Omental fat pad (tissue), 4 donors: ENCODE data around the gene ZNF655. TPM values are rescaled to one million over a fixed set of nuclear protein-coding genes. Genes with fewer than 3 reads are reported as not detected.
A peak's percentile ranks its signal among the peaks of the same experiment; 100 is the strongest.

Experiments
- ATAC-seq: fragments of 150-250 bp; one replicate; pipeline ENCODE4 v1.9.1; 2016; ENCODE audit warnings: mild to moderate bottlenecking, moderate library complexity; ENCODE audit not compliant: low FRiP score
- DNase-seq: peaks from one replicate; pipeline ENCODE4 v3.0.0-alpha.2; 2019; ENCODE audit warnings: low spot score
- total RNA-seq, 4 donors: library from RNA; depleted of rRNA; stranded (reverse); fragments of >200 nt; gene quantifications; one replicate each; pipeline ENCODE4 v1.1.0, GENCODE V29; 2016
- TF ChIP-seq, protein P1 (sequence below), 3 donors: fragments of 450-650 bp; IDR thresholded peaks; one replicate each; pipeline ENCODE4 v1.5.1; 2016 to 2017; ENCODE audit warnings: antibody characterized with exemption in 3 of 3, mild to moderate bottlenecking in 3 of 3, moderate library complexity in 2 of 3

The ZNF655 gene, protein sequence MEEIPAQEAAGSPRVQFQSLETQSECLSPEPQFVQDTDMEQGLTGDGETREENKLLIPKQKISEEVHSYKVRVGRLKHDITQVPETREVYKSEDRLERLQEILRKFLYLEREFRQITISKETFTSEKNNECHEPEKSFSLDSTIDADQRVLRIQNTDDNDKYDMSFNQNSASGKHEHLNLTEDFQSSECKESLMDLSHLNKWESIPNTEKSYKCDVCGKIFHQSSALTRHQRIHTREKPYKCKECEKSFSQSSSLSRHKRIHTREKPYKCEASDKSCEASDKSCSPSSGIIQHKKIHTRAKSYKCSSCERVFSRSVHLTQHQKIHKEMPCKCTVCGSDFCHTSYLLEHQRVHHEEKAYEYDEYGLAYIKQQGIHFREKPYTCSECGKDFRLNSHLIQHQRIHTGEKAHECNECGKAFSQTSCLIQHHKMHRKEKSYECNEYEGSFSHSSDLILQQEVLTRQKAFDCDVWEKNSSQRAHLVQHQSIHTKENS
- total RNA-seq = 100 to 1,000 TPM; 104 to 164 (median 109) TPM

DNA sequence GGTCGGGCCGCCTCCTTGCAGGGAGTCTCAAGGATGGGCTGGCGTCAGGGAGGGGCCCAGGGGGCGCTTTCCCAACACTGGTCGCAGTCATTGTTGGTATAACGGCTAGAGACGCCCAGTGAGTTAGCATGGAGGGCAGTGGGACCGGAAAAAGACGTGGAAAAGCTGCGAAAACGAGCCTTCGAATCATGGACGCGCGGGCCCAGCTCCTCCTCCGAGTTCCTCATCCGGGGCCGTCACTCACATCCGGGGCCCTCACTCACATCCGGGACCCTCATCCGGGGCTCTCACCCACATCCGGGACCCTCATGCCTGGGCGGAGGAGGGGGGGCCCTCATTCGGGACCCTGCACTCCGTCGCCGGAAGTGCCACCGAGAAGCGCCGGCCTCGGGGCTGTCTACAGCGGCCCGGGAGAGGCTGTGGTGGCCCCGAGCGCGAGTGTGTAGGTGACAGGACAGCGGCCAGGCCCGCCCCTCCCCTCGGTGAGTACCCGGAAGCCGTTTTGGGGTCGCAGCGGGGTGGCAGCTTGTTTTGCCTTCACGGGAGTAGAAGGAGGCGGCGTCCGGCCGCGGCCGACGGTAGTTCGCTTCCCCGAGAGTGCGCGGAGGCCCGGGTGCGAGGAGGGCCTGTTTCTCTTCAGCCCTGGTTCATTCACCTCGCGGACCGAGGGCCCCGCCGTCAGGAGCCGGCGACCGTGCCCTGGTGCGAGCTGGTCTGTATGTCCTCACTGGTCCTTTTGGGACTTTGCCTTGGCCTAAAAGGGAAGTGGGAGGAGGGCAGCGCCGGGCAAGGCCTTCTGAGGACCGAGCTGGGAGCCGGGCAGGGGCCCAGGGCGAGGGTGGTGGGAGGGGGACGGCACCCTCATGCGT is at the start of gene ZNF655:
Gene ZNF655, plus strand, starts transcription at position 337 of the 869 bp plus-strand sequence. CDS start 1,918 bp downstream, outside the sequence.
- TF ChIP-seq, protein P1, sequence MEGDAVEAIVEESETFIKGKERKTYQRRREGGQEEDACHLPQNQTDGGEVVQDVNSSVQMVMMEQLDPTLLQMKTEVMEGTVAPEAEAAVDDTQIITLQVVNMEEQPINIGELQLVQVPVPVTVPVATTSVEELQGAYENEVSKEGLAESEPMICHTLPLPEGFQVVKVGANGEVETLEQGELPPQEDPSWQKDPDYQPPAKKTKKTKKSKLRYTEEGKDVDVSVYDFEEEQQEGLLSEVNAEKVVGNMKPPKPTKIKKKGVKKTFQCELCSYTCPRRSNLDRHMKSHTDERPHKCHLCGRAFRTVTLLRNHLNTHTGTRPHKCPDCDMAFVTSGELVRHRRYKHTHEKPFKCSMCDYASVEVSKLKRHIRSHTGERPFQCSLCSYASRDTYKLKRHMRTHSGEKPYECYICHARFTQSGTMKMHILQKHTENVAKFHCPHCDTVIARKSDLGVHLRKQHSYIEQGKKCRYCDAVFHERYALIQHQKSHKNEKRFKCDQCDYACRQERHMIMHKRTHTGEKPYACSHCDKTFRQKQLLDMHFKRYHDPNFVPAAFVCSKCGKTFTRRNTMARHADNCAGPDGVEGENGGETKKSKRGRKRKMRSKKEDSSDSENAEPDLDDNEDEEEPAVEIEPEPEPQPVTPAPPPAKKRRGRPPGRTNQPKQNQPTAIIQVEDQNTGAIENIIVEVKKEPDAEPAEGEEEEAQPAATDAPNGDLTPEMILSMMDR (IDR thresholded peaks at IDR 0.05) = no peak
- DNase-seq (peak; percentile 82), ATAC-seq (peak; percentile 92)

DNA sequence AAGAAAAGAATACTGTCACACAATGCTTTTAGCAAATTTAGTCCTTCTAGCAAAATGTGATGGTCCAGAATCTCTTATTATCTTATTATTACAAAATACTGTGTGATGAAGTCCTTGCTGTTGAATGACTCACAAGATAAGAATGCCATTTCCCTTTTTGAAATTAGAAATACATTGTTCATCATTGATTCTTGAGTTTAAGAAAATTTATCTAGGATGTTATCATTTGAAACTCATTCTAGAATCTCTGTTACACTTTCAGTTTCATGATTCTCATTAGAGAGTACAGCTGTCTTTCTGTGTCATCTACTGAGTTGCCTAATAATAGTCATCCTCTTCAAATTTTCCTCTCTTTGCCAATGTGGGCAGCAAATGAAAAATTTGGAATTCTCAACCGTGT is 44.4 kb upstream of the ZNF655 start:
- TF ChIP-seq, protein P1 (IDR thresholded peaks at IDR 0.05) = no peak
- ATAC-seq (peak; percentile 48), DNase-seq (no peak)

DNA sequence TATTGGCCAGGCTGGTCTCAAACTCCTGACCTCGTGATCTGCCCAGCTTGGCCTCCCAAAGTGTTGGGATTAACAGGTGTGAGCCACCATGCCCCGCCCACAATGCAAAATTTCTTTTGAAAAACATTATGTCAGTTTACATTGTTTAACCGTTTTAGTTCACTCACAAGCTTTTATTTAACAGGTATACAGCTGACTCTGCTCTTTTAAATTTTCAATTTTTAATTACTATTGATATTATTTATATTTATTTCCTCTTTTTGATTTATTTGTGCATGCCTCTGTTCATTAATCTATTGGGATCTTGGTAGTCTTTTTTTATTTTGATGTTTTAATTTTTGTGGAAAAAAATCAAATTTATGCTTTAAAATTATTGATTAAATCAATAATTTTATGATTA is 37.0 kb upstream of the ZNF655 start:
- no peak for ATAC-seq
- DNase-seq = no peak
- TF ChIP-seq, protein P1 (IDR thresholded peaks at IDR 0.05) = no peak

DNA sequence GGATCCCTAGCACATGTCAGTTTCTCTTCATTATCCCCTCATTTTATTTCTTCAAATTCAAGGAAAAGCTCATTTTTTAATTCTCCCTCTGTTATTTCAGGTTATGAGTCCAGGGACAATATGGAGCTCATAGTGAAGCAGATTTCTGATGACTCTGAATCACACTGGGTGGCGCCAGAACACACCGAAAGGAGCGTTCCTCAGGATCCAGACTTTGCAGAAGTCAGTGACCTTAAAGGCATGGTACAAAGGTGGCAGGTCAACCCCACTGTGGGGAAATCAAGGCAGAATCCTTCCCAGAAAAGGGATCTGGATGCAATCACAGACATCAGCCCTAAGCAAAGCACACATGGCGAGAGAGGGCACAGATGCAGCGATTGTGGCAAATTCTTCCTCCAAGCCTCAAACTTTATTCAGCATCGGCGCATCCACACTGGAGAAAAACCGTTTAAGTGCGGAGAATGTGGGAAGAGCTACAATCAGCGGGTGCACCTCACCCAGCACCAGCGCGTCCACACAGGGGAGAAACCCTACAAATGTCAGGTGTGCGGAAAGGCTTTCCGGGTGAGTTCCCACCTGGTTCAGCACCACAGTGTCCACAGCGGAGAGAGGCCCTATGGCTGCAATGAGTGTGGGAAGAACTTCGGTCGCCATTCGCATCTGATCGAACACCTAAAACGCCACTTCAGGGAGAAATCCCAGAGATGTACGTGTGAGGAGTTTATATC is 32.6 kb upstream of the ZNF655 start:
- ATAC-seq = no peak
- DNase-seq = no peak
- TF ChIP-seq, protein P1 (IDR thresholded peaks at IDR 0.05) = no peak

DNA sequence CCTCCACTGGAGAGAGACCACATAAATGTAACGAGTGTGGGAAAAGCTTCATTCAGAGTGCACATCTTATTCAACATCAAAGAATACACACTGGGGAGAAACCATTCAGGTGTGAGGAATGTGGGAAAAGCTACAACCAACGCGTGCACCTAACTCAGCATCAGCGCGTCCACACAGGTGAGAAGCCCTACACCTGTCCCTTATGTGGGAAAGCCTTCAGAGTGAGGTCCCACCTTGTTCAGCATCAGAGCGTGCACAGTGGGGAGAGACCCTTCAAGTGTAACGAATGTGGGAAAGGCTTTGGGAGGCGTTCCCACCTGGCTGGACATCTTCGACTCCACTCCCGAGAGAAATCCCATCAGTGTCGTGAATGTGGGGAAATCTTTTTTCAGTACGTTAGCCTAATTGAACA is 27.1 kb upstream of the ZNF655 start:
- TF ChIP-seq, protein P1 (IDR thresholded peaks at IDR 0.05) = no peak
- ATAC-seq (no peak), DNase-seq (no peak)

DNA sequence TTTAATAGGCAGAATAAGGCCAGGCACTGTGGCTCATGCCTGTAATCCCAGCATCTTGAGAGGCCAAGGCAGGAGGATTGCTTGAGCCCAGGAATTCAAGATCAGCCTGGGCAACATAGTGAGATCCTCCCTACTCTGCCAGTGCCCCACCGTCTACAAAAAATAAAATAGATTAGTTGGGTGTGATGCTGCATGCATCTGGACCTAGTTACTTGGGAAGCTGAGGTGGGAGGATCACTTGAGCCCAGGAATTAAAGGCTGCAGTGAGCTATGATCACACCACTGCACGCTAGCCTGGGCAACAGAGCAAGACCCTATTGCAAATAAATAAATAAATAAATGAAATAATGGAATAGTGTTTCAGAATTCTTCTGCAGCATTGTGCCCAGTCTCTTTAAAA is 22.8 kb upstream of the ZNF655 start:
- TF ChIP-seq, protein P1 (IDR thresholded peaks at IDR 0.05) = no peak
- DNase-seq = no peak
- no peak for ATAC-seq
